HG03159 (cell line): Measurements from ENCODE around the gene COL21A1.

Experiments
- ATAC-seq: cut with Tn5 transposase; IDR thresholded peaks from one replicate; pipeline ENCODE4 v1.9.1; 2021; ENCODE audit warnings: mild to moderate bottlenecking, moderate library complexity; ENCODE audit not compliant: unreplicated experiment

The COL21A1 gene

DNA sequence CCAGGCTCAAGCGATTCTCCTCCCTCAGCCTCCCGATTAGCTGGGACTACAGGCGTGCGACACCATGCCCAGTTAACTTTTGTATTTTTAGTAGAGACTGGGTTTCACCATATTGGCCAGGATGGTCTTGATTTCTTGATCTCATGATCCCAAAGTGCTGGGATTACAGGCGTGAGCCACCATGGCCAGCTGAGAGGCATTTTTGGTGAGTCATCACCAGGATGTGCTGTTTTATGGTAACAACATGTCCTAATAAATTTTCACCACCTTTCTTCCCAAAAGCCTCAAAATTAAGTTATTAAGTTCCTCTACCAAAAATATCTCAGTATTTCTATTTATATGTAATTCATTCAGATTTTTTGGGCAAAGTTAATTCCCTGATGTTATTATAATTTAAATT lies 53.5 kb downstream of the COL21A1 start:
- ATAC-seq = no peak

DNA sequence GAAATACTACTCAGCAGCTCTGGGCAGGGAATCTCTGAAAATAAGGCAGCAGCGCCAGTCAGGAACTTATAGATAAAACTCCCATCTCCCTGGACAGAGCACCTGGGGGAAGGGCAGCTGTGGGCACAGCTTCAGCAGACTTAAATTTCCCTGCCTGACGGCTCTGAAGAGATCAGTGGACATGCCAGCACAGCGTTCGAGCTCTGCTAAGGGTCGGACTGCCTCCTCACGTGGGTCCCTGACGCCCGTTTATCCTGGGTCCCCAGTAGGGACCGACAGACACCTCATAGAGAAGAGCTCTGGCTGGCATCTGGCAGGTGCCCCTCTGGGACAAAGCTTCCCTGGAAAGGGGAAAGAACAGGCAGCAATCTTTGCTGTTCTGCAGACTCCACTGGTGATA lies 59.0 kb downstream of the COL21A1 start:
- no peak for ATAC-seq

DNA sequence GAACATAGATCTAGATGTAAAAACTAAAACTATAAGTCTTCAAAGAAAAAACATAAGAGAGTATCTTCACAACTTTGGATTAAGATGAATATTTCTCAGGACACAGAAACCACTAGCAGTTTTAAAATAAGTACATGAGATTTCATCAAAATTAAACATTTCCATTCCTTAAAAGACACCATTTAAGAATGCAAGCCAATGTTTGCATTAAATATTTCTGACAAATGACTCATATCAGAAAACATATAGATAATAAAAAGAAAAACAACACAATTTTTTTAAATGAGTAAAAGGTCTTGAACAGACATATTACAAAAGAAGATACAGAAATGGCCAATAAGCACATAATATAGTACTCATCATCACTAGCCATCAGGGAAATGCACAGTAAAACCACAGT lies 59.7 kb downstream of the COL21A1 start:
- ATAC-seq = no peak

DNA sequence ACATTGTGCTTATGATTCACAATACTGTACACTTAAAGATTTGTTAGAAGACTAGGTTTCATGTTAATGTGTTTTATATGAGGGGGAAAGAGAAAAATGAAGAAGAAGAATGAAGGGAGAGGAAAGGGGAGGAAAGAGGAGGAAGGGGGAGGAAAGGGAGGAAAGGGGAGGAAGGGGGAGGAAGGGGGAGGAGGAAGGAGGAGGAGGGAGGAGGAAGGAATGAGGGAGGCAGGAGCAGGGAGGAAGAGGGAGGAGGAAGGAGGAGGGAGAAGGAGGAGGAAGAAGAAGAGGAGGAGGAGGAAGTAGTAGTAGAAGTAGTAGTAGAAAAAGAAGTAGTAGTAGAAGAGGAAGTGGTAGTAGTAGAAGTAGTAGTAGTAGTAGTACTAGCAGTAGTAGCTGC lies 70.6 kb downstream of the COL21A1 start:
- no peak for ATAC-seq

DNA sequence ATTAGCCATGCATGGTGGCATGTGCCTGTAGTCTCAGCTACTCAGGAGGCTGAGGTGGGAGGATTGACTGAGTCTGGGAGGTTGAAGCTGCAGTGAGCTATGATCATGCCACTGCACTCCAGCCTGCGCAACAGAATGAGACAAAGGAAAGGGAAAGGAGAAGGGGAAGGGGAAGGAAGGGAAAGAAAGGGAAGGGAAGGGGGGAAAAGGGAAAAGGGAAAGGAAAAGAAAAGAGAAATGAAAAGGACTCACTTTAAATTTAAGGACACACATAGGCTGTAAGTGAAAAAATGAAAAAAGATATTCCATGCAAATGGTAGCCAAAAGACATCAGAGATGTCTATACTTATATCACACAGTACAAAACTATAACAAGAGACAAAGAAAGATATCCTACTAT lies 74.2 kb downstream of the COL21A1 start:
- ATAC-seq = no peak

DNA sequence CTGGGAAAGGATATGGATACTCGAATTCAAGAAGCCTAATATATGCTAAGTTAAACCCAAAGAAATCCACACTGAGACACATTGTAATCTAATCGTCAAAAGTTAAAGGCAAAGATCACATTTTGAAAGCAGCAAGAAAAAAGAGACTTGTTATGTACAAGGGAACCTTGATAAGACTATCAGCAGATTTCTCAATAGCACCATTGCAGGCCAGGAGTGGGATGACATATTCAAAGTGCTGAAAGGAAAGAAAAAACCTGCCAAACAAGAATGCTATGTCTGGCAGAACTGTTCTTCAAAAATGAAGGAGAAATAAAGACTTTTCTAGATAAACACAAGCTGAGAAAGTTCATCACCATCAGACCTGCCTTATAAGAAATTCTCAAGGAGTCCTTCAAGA lies 75.2 kb downstream of the COL21A1 start:
- no peak for ATAC-seq

DNA sequence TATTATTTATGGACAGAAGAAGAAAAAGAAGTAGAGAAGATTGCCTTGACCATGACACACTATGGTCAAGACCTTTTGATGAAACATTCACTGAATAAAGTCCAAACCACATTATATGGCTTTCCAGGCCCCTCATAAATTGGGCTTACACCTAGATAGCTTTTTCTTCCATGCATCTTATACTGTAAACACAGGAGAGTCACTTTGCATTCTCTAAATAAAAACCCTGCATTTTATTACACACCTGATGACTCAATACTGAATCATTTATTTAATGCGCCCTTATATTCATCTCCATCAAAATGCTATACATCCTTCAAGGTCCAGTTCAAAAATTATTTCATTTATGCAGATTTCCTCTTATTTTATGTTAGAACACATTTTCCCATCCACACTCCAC lies 78.0 kb downstream of the COL21A1 start:
- no peak for ATAC-seq

DNA sequence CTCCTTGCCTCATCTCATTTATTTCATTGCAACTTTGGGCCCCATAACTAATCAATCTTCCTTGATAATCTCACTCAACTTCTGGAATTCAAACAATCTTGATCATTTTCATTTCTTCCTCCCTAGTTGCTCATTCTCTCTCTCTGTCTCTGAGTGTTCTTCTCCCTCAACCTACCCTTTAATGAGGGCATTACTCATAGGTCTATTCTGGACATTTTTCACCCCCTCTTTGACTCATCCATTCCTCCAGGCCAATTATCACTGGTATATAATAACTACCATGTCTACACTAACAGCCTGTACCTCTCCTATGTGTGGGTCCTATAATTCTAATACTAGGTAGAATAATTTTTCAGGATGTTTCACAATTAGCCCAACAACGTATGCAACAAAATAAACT lies 78.8 kb downstream of the COL21A1 start:
- ATAC-seq = no peak

DNA sequence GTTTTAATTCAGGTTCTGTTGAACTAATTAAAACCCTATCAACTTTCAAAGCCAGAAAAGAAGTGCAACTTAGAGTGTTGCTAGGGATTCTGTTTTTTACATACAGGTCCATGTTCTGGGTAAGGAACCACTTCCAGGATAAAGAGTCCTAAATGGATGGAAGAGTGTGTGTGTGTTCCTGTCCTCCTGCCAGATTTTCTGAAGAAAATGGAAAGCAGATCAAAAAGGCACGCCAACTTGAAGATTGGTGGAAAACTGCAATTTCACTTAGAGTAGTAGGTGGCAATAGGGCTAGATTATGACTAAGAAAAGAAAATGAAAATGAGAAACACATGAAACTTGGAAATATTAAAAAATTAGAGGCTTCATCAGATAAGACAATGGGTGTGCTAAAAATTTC lies 85.3 kb downstream of the COL21A1 start:
- ATAC-seq = no peak

DNA sequence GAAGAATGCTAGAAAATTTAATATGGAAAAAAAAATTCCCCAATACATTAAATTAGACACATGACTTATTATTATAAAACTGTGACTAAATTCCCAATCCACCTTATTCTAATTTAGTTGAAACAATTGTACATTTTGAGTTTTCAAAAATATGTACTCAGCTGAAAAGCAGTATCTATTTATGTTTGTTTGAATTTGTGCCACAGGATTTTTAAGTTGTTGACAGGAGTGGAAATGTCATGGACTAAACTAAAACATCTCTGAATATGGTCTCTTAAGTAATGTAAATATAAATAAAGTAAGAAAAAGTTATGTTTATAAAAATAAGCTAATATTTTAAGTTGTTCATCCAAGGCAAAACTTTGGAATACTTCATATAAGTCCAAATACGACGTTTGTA lies 86.9 kb downstream of the COL21A1 start:
- ATAC-seq = no peak

DNA sequence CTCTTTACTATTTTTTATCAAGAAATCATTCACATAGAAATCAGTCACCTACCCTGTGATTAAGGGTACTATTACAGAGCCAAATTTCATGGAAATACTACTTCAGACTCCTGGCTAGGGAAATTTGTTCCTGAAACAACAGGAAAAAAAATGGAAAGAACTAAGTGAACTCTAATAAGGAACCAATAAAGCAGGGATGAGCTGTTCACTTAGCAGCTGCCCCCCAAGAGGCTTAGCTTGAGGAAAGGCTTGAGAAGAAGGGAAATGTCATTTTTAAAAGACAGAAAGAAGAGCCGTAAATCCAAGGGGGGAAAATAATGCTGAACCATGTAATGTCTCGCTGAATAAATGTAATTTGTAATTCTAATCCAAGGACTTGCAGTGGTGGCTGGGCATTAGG lies 88.8 kb downstream of the COL21A1 start:
- no peak for ATAC-seq

DNA sequence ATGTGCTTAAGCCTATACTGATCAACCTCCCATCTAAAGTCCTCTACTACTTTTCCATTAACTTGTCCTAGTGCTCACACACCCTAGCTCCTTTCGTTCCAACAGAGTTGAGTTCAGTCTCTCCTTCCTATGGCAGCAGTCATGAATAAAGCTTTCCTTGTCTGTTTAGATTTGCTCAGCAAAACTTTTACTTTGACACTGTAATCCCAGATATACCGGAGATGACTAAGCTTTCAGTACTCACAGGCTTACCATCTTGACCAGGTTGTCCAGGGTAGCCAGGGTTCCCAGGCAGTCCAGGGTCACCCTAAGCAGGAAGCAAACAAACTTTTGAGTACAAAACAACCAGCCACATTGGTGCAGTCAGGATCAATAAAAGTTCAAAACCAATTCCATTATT lies 90.7 kb downstream of the COL21A1 start:
- ATAC-seq = no peak

DNA sequence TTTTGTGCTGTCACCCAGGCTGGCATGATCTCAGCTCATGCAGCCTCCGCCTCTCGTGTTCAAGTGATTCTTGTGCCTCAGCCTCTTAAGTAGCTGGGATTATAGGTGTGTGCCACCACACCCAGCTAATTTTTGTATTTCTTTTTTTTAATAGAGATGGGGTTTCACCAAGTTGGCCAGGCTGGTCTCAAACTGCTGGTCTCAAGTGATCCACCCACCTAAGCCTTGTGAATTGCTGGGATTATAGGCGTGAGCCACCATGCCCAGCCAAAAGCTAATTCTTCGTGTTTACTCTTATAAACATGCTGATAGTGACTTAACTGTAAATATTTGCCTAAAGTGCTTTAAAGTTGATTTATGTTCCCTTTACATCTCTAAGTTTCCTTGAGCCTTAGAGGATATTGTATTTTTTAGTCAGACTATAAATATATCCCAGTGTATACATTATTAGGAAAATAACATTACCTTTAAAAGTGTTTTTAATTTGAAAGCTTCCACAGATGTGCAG lies 91.7 kb downstream of the COL21A1 start:
- ATAC-seq = no peak

DNA sequence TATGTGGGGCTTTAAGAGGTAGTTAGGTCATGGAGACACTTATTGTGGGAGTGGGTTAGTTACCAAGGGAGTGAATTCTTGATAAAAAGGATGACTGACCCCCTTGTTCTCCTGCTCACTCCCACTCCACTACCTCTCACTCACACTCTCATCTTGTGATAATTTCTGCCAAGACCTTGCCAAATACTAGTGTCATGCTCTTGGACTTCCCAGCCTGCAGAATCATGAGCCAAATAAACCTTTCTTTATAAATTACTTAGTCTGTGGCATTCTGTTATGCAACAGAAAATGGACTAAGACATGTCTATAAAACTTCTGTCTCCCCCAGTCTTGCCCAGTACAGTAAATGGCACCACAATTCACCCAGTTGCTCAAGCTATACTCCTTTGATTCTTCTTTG lies 93.3 kb downstream of the COL21A1 start:
- no peak for ATAC-seq

DNA sequence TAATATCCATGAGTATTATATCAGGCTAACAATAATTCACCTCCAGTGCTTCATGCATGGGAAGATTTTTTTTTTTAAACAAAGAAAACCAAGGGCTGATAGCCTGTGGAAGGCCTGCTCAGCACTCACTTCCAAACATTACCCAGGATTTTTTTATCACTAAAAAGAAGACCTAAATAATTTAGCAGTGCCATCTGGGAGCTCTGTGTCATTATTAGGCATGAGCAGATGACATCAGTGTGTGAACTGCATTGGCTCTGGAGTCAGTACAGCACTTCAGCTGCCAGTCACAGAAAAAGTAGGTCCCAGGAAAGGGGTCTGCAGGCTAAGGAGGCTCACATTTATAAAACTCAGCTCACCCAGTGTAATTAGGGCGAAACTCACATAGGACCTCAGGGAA lies 94.8 kb downstream of the COL21A1 start:
- no peak for ATAC-seq

DNA sequence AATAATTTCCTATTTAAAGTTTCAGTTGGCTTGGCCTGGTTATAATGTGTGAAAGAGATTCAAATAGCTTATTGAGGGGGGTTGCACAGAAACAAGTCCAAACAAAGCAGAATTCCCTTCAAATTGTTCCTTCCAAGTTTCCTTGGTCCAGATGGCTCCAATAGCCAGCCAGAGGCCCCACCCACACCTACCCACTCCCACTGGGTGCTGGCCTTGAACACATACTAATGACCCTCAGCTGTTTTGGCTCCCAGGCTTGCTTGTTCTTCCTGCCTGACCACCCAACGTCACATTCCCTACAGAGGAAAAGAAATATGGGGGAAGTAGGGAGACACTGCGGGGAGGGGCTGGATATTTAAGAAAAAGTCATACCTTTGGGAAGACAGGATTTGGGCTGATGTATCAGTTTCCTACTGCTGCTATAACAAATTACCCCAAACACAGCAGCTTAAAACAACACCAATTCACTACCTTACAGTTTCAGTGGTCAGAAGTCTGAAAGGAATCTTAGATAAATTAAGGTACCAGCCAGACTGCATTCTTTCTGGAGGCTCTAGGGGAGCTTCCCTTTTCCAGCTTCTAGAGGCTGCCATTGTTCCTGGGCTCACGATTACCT lies 95.7 kb downstream of the COL21A1 start:
- no peak for ATAC-seq

DNA sequence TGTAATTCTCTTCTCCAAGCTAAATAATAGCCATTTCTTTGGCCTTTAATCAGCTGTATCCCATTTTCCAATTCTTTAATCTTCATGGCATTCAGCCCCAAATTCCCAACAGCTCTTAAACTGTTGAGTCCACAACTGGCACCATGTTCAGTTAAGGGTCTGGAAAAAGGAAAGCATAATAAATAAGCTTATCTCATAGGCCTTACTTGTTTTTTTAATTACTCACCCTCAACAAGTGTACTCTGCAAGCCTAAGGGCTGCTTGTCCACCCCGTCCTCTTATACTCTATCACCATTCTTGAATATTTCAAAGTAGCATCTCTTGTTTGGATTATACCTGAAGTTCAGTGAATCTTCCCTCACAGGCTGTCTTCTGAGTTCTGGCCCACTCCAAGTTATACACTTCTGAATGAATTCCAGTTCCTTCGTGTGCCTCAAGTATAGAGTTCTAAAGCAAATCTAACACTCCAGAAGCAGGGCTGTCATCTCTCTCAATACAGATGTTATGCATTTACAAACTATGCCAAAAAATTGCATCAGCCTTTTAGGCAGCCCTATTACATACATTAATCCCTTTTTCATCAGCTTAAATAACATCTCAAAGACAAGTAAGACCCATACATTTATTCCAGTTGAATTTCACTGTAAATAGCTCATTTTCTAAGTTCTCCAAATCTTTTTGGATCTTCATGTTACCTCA lies 98.7 kb downstream of the COL21A1 start:
- ATAC-seq = no peak

DNA sequence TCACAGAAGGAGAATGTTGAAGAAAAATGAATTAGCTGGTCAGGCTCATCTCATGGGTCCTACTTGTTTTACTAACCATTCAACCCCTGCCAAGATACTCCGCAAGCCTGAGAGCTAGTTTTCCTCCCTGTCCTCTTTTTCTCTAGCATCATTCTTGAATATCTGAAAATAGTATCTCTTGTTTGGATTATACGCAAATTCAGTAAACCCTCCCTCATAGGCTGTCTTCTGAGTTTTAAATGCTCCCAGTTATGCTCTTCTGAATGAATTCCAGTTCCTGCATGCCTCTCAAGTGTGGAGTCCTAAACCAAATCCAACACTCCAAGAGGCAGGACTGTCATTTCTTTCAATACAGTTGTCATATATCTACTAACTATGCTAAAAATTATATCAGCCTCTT lies 99.6 kb downstream of the COL21A1 start:
- ATAC-seq = no peak

DNA sequence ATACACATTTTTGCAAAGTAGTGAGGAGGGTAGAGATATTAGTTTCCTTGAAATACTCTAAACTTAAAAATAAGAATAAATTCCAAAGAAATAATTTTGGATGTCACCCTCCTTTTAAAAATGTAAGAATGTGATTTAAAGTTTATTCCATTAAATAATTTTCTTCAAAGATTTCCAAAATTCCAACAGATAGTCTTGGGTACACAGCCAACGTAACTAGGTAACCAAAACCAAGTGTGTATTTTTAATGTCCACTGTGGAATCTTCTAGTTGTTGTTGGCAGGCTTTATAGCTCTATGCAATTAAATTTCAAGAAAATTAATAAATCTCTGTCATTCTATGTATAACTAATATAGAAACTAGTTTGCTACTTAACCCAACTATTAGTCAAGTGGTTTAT lies 101.3 kb downstream of the COL21A1 start:
- no peak for ATAC-seq

DNA sequence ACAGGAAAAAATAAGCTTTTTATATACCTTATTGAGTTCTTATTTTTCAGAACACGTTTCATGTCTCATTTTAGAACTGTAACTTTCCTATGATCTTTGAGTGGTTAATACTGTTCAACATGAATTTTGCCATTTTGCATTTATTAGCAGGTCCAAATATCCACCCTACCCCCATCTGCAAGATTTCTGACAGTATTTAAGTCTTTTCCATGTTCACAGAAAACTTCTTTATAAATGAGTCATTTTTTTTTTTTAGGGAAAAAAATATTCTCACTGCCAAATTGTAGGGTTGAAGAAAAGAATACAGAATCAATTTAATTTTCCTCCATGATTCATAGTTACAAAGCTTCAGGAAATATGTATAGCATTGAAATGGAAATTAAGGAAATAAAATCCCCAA lies 101.8 kb downstream of the COL21A1 start:
- ATAC-seq = no peak

DNA sequence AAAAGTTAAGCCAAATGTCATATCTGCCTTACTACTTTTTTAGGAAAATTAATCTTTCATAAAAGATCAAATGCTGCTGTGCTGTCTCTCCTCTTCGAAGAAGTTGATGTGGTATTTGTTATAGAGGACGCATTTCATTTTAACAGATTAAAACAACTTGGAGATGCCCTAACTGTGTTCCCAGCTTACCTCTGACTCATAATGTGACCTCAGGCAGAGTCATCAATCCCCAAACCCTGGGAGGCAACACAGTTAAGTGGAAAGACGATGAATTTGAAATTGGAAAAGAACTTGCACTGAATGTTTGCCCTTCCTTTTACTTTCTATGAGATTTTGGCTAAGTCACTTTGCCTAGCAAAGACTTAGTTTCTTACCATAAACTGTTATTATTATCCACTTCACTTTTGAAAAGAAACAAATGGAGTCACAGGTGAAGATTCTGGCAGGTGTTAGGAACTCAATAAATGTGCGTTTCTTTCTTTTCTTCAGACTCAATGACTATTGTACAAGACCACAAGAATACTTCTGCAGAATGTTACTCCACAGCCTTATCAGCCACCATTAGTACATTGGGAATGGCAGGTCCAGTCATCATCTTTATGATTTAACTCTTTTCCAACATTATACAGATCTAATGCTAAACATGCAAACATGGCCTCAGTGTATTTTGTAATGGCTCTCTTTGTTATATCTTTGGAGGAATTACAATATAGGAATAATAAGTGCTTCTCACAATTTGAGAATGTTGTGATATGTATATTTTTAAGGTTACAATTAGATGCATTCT lies 102.6 kb downstream of the COL21A1 start:
- no peak for ATAC-seq

DNA sequence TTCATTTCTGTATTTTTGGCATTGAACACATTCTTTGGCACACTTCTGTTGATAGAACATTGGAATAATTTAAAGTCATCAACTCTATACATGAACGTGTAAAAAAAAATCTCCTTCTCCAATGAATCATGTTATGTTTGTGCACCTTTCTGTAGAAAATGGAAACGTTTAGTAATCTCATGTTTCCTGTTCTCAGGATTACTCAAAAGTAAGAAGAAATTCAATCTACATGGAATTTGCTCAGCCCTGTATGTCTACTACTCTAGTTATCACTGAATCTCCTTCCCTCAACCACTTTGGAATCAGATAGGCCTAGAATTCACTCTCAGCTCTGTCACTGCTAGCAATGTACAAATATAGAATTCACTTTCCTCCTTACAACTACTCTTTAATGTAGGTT lies 103.6 kb downstream of the COL21A1 start:
- ATAC-seq = no peak
